Testis (tissue), 3 donors: ENCODE data around the gene OTOG. TPM values are rescaled to one million over a fixed set of nuclear protein-coding genes. Genes with fewer than 3 reads are reported as not detected.

Experiments
- DNase-seq: peaks from one replicate; pipeline ENCODE4 v3.0.0-alpha.2; 2019
- H3K27ac ChIP-seq, 2 donors: fragments of 200-600 bp; sonication (generic); one replicate each; pipeline ENCODE4 v1.5.1; 2019
- H3K27me3 ChIP-seq: fragments of 200-600 bp; sonication (generic); one replicate; pipeline ENCODE4 v1.5.1; 2019
- H3K36me3 ChIP-seq: fragments of 200-600 bp; sonication (generic); one replicate; pipeline ENCODE4 v1.5.1; 2017; ENCODE audit warnings: low read depth; ENCODE audit errors: missing control alignments
- H3K4me1 ChIP-seq: fragments of 200-600 bp; sonication (generic); one replicate; pipeline ENCODE4 v1.5.1; 2019
- H3K4me3 ChIP-seq, 2 donors: fragments of 200-600 bp; sonication (generic); one replicate each; pipeline ENCODE4 v1.5.1; 2017 to 2019
- H3K9me3 ChIP-seq: fragments of 200-600 bp; sonication (generic); one replicate; pipeline ENCODE4 v1.5.1; 2017
- CTCF ChIP-seq, 3 experiments: fragments of 450-650 bp in 2 of 3; fragments of 200-600 bp in 1 of 3; sonication (generic) in 1 of 3; IDR thresholded peaks; one replicate each; pipeline ENCODE4 v1.5.1; 2016 to 2019; ENCODE audit warnings: antibody characterized with exemption in 3 of 3, mild to moderate bottlenecking in 2 of 3, moderate library complexity in 1 of 3
- POLR2A ChIP-seq: fragments of 450-650 bp; IDR thresholded peaks from one replicate; pipeline ENCODE4 v1.6.1; 2017; ENCODE audit warnings: antibody characterized with exemption, mild to moderate bottlenecking, moderate library complexity
- WGBS, 2 donors: methylation state at CpG; one replicate each; pipeline ENCODE4 v1.1.5; 2018; 5-methylcytosine and 5-hydroxymethylcytosine counted together
- intact Hi-C: fragments of 100-400 bp; cut with DNase I; formaldehyde crosslinking; loops from one replicate; pipeline ENCODE4 v1.15.1; 2023; ENCODE audit warnings: low total_unique reads
- polyA plus RNA-seq: library from polyadenylated mRNA; stranded (reverse); fragments of 350-450 nt; fragmentation: Illumina TruSeq; extraction: RNeasy Lipid Tissue Mini Kit (QIAGEN cat#74804); gene quantifications from one replicate; pipeline ENCODE4 v1.2.3, GENCODE V29; 2014; ENCODE audit warnings: low read depth, low replicate concordance; ENCODE audit not compliant: insufficient read depth
- total RNA-seq, 2 donors: library from RNA; depleted of rRNA; stranded (reverse); fragments of >200 nt; gene quantifications; one replicate each; pipeline ENCODE4 v1.2.3, GENCODE V29; 2016

Gene OTOG
- total and polyA plus RNA-seq, 3 donors from 2014 or later: 2.2 to 4.2 (median 2.9) TPM

GRCh38 chr11:17596711-17597110 is 49.7 kb downstream of the OTOG start:
- Histone ChIP-seq H3K4me3 (no peak overlapping the region), H3K36me3 (no peaks in the 10 kb centered on the region), H3K9me3 (no peaks in the 10 kb centered on the region), H3K4me1 (no peaks in the 10 kb centered on the region), H3K27me3 (no peaks in the 10 kb centered on the region), H3K27ac (no peak overlapping the region)
- intact Hi-C loops: no loop called here
- 77 to 86% methylated on average over 7 of the region's 7 CpGs for WGBS, 2 donors
- peak; percentile 6 for DNase-seq
- TF ChIP-seq CTCF (IDR thresholded peaks at IDR 0.05) (no peak), POLR2A (no peak)

GRCh38 chr11:17597770-17598169 is 50.7 kb downstream of the OTOG start:
- 56 to 67% methylated on average over 5 of the region's 5 CpGs for WGBS, 2 donors
- TF ChIP-seq POLR2A (no peak), CTCF (IDR thresholded peaks at IDR 0.05) (no peak)
- DNase-seq: peak; percentile 9

GRCh38 chr11:17598700-17599459 is 51.8 kb downstream of the OTOG start:
- H3K4me1 ChIP-seq: no peaks in the 10 kb centered on the region
- no peaks in the 10 kb centered on the region for H3K9me3 ChIP-seq
- H3K4me3 ChIP-seq: no peak overlapping the region
- intact Hi-C loops: no loop called here
- no peaks in the 10 kb centered on the region for H3K36me3 ChIP-seq
- DNase-seq: peak; percentile 84
- H3K27me3 ChIP-seq: no peaks in the 10 kb centered on the region
- 24 to 30% methylated on average over 17 of the region's 17 CpGs for WGBS, 2 donors
- no peak overlapping the region for H3K27ac ChIP-seq
- TF ChIP-seq CTCF (IDR thresholded peaks at IDR 0.05) (peak; percentile 77 to 93 (median 81)), POLR2A (no peak)

More at GRCh38 chr11:17597770-17598169, 50.7 kb downstream of the OTOG start:
- no peaks in the 10 kb centered on the region for H3K4me1 ChIP-seq
- H3K9me3 ChIP-seq: no peaks in the 10 kb centered on the region
- no peaks in the 10 kb centered on the region for H3K36me3 ChIP-seq
- intact Hi-C loops: no loop called here
- H3K27ac ChIP-seq: no peak overlapping the region
- no peaks in the 10 kb centered on the region for H3K27me3 ChIP-seq
- no peak overlapping the region for H3K4me3 ChIP-seq

GRCh38 chr11:17599460-17599925 is 52.4 kb downstream of the OTOG start:
- 49 to 63% methylated on average over 5 to 10 of the region's 10 CpGs for WGBS, 2 donors
- H3K4me1 ChIP-seq: no peaks in the 10 kb centered on the region
- H3K9me3 ChIP-seq: no peaks in the 10 kb centered on the region
- H3K4me3 ChIP-seq: no peak overlapping the region
- peak; percentile 6 for DNase-seq
- H3K36me3 ChIP-seq: no peaks in the 10 kb centered on the region
- no peaks in the 10 kb centered on the region for H3K27me3 ChIP-seq
- intact Hi-C loops: no loop called here
- TF ChIP-seq CTCF (IDR thresholded peaks at IDR 0.05) (no peak), POLR2A (no peak)
- no peak overlapping the region for H3K27ac ChIP-seq
